GM12878 (cell line): ENCODE measurements around the gene ZCCHC24. TPM values are rescaled to one million over a fixed set of nuclear protein-coding genes. Genes with fewer than 3 reads are reported as not detected.

Experiments used
- ATAC-seq: fragments of 200-7000 bp; cut with Tn5 transposase; 3 replicates; pipeline ENCODE4 v1.9.1; 2020; ENCODE audit warnings: mild to moderate bottlenecking, moderate library complexity
- BruUV-seq: library from RNA; stranded (reverse); fragments of 400-500 nt; replicated peaks from 2 replicates; lab custom pipeline; 2021; lab: Mats Ljungman, UMichigan
- CTCF ChIA-PET: fragments of 300-600 bp; sonication (Branson Sonifier 250); formaldehyde crosslinking; extraction: SDS; loops from one replicate; lab custom pipeline; 2021; ENCODE audit warnings: inconsistent platforms; lab: Yijun Ruan, JAX
- POLR2A ChIA-PET: fragments of 350-600 bp; formaldehyde crosslinking; extraction: SDS; loops from one replicate; lab custom pipeline; 2021; ENCODE audit warnings: inconsistent platforms; lab: Charles Lee
- RAD21 ChIA-PET: fragments of 300-600 bp; sonication (Branson Sonifier 250); formaldehyde crosslinking; loops from one replicate; lab custom pipeline; 2023; ENCODE audit warnings: antibody characterized with exemption; ENCODE audit not compliant: unreplicated experiment; lab: Charles Lee
- SMC1A ChIA-PET: fragments of 300-600 bp; sonication (Branson Sonifier 250); formaldehyde crosslinking; loops from one replicate; lab custom pipeline; 2023; ENCODE audit not compliant: unreplicated experiment, uncharacterized antibody; lab: Charles Lee
- DNase-seq: peaks from one replicate; pipeline ENCODE4 v3.0.0-alpha.2; 2011; ENCODE audit warnings: low read depth, low spot score
- FAIRE-seq: peaks from 3 replicates; lab custom pipeline; 2011; peaks lifted over from hg19 to GRCh38; lab: Jason Lieb, UNC
- H2AFZ ChIP-seq: 2 replicates; pipeline ENCODE4 v1.6.0; 2011; ENCODE audit warnings: low read depth, low read length, control low read depth; ENCODE audit not compliant: control insufficient read depth
- H3K27ac ChIP-seq: 2 replicates; pipeline ENCODE4 v1.5.1; 2011; ENCODE audit warnings: control low read depth; ENCODE audit not compliant: control insufficient read depth, insufficient read depth
- H3K27me3 ChIP-seq, 2 experiments: replicated peaks in 1 of 2; 2 replicates each; pipeline versions ENCODE4 v1.6.0 to v1.6.1; 2011; ENCODE audit warnings: low read length in 1 of 2; ENCODE audit not compliant: control insufficient read depth in 2 of 2, insufficient read depth in 2 of 2
- H3K36me3 ChIP-seq, 2 experiments: 2 replicates each; pipeline ENCODE4 v1.5.1; 2011; ENCODE audit warnings: low read length in 1 of 2; ENCODE audit not compliant: control insufficient read depth in 2 of 2, insufficient read depth in 2 of 2
- H3K4me1 ChIP-seq: 2 replicates; pipeline ENCODE4 v1.6.1; 2011; ENCODE audit warnings: mild to moderate bottlenecking, low read length, moderate library complexity, mixed read lengths; ENCODE audit not compliant: control insufficient read depth, insufficient read depth
- H3K4me2 ChIP-seq: 2 replicates; pipeline ENCODE4 v1.6.0; 2011; ENCODE audit warnings: control low read depth; ENCODE audit not compliant: control insufficient read depth, insufficient read depth
- H3K4me3 ChIP-seq: fragments of 200-600 bp; sonication (generic); 2 replicates; pipeline ENCODE4 v1.5.1; 2016
- H3K79me2 ChIP-seq: 2 replicates; pipeline ENCODE4 v1.6.0; 2011; ENCODE audit warnings: low read length; ENCODE audit not compliant: control insufficient read depth, insufficient read depth
- H3K9ac ChIP-seq: 2 replicates; pipeline ENCODE4 v1.8.0; 2011; ENCODE audit warnings: low read length, control low read depth, mixed read lengths; ENCODE audit not compliant: control insufficient read depth, insufficient read depth
- H3K9me3 ChIP-seq: replicated peaks from 3 replicates; pipeline ENCODE4 v1.5.1; 2011; ENCODE audit warnings: mild to moderate bottlenecking, low read length; ENCODE audit not compliant: control insufficient read depth, insufficient read depth
- H4K20me1 ChIP-seq: 2 replicates; pipeline ENCODE4 v1.6.0; 2011; ENCODE audit not compliant: control insufficient read depth, insufficient read depth
- BCL3 ChIP-seq: IDR thresholded peaks from 2 replicates; pipeline ENCODE4 v1.6.1; 2011; ENCODE audit warnings: borderline replicate concordance, low read depth, mild to moderate bottlenecking, moderate library complexity, low read length; ENCODE audit not compliant: insufficient read depth, poor library complexity, severe bottlenecking
- CREB1 ChIP-seq: IDR thresholded peaks from 2 replicates; pipeline ENCODE4 v1.6.1; 2012; ENCODE audit warnings: low read depth, mild to moderate bottlenecking, inconsistent platforms
- HCFC1 ChIP-seq: fragments of 150-350 bp; IDR thresholded peaks from 2 replicates; pipeline ENCODE4 v1.6.1; 2014; ENCODE audit warnings: low read length
- HDAC2 ChIP-seq: fragments of 200-600 bp; sonication (generic); IDR thresholded peaks from 2 replicates; pipeline ENCODE4 v1.6.1; 2017
- SPI1 ChIP-seq: IDR thresholded peaks from 2 replicates; pipeline ENCODE4 v1.6.1; 2011; ENCODE audit warnings: low read depth, mild to moderate bottlenecking, low read length, moderate library complexity, borderline replicate concordance; ENCODE audit not compliant: insufficient read depth
- SREBF1 ChIP-seq: IDR thresholded peaks from 2 replicates; pipeline ENCODE4 v1.6.1; 2012; ENCODE audit warnings: mild to moderate bottlenecking, low read length
- SRF ChIP-seq, 2 experiments: IDR thresholded peaks; 2 replicates each; pipeline ENCODE4 v1.6.1; 2011; ENCODE audit warnings: low read depth in 2 of 2, low read length in 2 of 2, mild to moderate bottlenecking in 1 of 2, moderate library complexity in 1 of 2
- TARDBP ChIP-seq: IDR thresholded peaks from 2 replicates; pipeline ENCODE4 v1.6.1; 2016; ENCODE audit warnings: borderline replicate concordance
- whole genome bisulfite sequencing: methylation state at CpG from one replicate; pipeline ENCODE4 v1.1.6; 2016; ENCODE audit warnings: low lambda C conversion rate; ENCODE audit not compliant: insufficient replicate concordance, insufficient coverage; ENCODE audit errors: missing lambda C conversion rate; 5-methylcytosine and 5-hydroxymethylcytosine counted together
- in situ Hi-C: fragments of 300-500 bp; cut with MboI; formaldehyde crosslinking; loops from 9 replicates; pipeline ENCODE4 v1.14.3; 2018; ENCODE audit warnings: mixed read lengths
- intact Hi-C: fragments of 100-400 bp; cut with micrococcal nuclease; formaldehyde crosslinking; loops from one replicate; pipeline ENCODE4 v1.14.2; 2022; ENCODE audit not compliant: unreplicated experiment
- polyA plus RNA-seq, 11 experiments: library from polyadenylated mRNA; depleted of rRNA in 4 of 11; unstranded in 6 of 11; stranded (reverse) in 5 of 11; fragments of >200 nt; fragmentation: Nextera tagmentation in 4 of 11; fragmentation: Illumina TruSeq in 1 of 11; extraction: Ambion mirVana in 4 of 11; extraction: Trizol in 1 of 11; gene quantifications; 1 replicate in 1 of 11; 2 replicates in 10 of 11; pipeline versions ENCODE4 v1.2.1 to v1.2.3, GENCODE V29; 2011 to 2016; ENCODE audit warnings: inconsistent platforms in 2 of 11, missing spikeins in 2 of 11, low read depth in 1 of 11
- total RNA-seq, 4 experiments: library from RNA; depleted of rRNA in 3 of 4; stranded (reverse); fragments of >200 nt in 3 of 4; fragmentation: Illumina TruSeq in 1 of 4; extraction: Trizol in 1 of 4; gene quantifications; 2 replicates each; pipeline versions ENCODE4 v1.2.1 to v1.2.3, GENCODE V29; 2013 to 2021
- TF ChIP-seq, protein P1 (sequence below): fragments of 450-650 bp; formaldehyde crosslinking; IDR thresholded peaks from 2 replicates; pipeline ENCODE4 v1.4.0; 2020; ENCODE audit warnings: mild to moderate bottlenecking, moderate library complexity

ZCCHC24 gene
- total and polyA plus RNA-seq, 10 of the 15 experiments (the other 5 are each of a cell fraction or from before 2014, with no cell fraction given): 0.02 to 0.62 (median 0.04) TPM; not detected in 4

- Histone ChIP-seq H3K4me1 (no peaks in the 10 kb centered on the region), H3K27ac (no peak overlapping the region), H3K79me2 (no peaks in the 10 kb centered on the region), H3K4me3 (no peak overlapping the region), H3K36me3 (no peaks in the 10 kb centered on the region), H2AFZ (no peak overlapping the region), H3K27me3 (no peaks in the 10 kb centered on the region), H3K9ac (no peak overlapping the region), H3K4me2 (no peak overlapping the region), H4K20me1 (no peaks in the 10 kb centered on the region), H3K9me3 (no peaks in the 10 kb centered on the region)
- ChIA-PET RAD21 (interaction anchor here (1.2 kb wide), 1 partner anchor 10 kb away, joined by 5 read pairs; no protein-coding TSS in a partner anchor), SMC1A (interaction anchor here (1.0 to 1.4 kb wide), 3 partner anchors 10 to 103 kb away, joined by 3 to 5 read pairs (median 4); no protein-coding TSS in a partner anchor), CTCF (interaction anchor here (1.6 to 3.2 kb wide), 3 partner anchors 9 to 103 kb away, joined by 4 to 14 read pairs (median 8); no protein-coding TSS in a partner anchor), POLR2A (no interaction called here)
- in situ Hi-C loops: no loop called here
- intact Hi-C loops: no loop called here
- DNase-seq: no peak
- TF ChIP-seq HCFC1 (no peak), BCL3 (no peak)
- ATAC-seq: no peak
- FAIRE-seq: no peak
- 50% methylated on average over 7 of the region's 7 CpGs for WGBS
- BruUV-seq: no TSS peak
These were observed 32.0 kb upstream of the ZCCHC24 start for GRCh38 chr10:79477456-79477855.

DNA sequence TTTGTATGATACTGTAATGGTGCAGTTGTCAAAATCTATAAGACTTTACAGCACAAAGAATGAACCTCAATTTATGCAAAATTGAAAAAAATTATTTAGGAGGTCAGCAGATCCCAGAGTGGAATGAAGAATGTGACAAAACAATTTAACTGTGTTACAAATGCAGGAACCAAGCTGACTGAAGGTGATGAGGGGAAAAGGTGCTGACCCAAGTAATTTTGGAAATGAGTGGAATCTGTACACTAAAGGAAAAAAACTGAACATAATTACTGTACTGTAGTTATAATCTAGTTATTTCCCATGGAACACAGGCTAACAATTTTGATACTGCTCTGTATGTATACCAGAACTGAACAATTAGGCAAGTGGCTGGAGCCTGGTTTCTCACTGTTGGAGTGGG lies 31.2 kb upstream of the ZCCHC24 start:
- Histone ChIP-seq H3K36me3 (no peaks in the 10 kb centered on the region), H3K9ac (no peak overlapping the region), H3K4me2 (no peak overlapping the region), H3K79me2 (no peaks in the 10 kb centered on the region), H4K20me1 (no peaks in the 10 kb centered on the region), H2AFZ (no peak overlapping the region), H3K9me3 (no peaks in the 10 kb centered on the region), H3K27me3 (no peaks in the 10 kb centered on the region), H3K27ac (no peak overlapping the region), H3K4me1 (no peaks in the 10 kb centered on the region), H3K4me3 (no peak overlapping the region)
- in situ Hi-C loops (no loop called here), intact Hi-C loops (no loop called here)
- SMC1A ChIA-PET: interaction anchor here (1.0 to 1.5 kb wide), 2 partner anchors 80 to 103 kb away, joined by 4 read pairs; no protein-coding TSS in a partner anchor
- ATAC-seq: no peak
- CTCF ChIA-PET: interaction anchor here (1.6 to 3.2 kb wide), 3 partner anchors 9 to 102 kb away, joined by 4 to 14 read pairs (median 8); no protein-coding TSS in a partner anchor
- BruUV-seq: no TSS peak
- DNase-seq: no peak
- no peak for FAIRE-seq
- POLR2A ChIA-PET: no interaction called here
- no peak for TF ChIP-seq SREBF1
- TF ChIP-seq SRF (IDR thresholded peaks at IDR 0.05; ENCODE audit: low read depth in 2 of 2, low read length in 2 of 2): no peak
- no peak for TF ChIP-seq CREB1
- no peak for TF ChIP-seq TARDBP
- TF ChIP-seq, protein P1, sequence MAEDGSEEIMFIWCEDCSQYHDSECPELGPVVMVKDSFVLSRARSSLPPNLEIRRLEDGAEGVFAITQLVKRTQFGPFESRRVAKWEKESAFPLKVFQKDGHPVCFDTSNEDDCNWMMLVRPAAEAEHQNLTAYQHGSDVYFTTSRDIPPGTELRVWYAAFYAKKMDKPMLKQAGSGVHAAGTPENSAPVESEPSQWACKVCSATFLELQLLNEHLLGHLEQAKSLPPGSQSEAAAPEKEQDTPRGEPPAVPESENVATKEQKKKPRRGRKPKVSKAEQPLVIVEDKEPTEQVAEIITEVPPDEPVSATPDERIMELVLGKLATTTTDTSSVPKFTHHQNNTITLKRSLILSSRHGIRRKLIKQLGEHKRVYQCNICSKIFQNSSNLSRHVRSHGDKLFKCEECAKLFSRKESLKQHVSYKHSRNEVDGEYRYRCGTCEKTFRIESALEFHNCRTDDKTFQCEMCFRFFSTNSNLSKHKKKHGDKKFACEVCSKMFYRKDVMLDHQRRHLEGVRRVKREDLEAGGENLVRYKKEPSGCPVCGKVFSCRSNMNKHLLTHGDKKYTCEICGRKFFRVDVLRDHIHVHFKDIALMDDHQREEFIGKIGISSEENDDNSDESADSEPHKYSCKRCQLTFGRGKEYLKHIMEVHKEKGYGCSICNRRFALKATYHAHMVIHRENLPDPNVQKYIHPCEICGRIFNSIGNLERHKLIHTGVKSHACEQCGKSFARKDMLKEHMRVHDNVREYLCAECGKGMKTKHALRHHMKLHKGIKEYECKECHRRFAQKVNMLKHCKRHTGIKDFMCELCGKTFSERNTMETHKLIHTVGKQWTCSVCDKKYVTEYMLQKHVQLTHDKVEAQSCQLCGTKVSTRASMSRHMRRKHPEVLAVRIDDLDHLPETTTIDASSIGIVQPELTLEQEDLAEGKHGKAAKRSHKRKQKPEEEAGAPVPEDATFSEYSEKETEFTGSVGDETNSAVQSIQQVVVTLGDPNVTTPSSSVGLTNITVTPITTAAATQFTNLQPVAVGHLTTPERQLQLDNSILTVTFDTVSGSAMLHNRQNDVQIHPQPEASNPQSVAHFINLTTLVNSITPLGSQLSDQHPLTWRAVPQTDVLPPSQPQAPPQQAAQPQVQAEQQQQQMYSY: no peak
- no peak for TF ChIP-seq SPI1
- TF ChIP-seq HDAC2: no peak
- RAD21 ChIA-PET: interaction anchor here (1.2 kb wide), 1 partner anchor 11 kb away, joined by 5 read pairs; no protein-coding TSS in a partner anchor
